Neuronal stem cell (in vitro differentiated cells): ENCODE data around the gene AUTS2.

Experiments used
- DNase-seq: peaks from one replicate; pipeline ENCODE4 v3.0.0-alpha.2; 2013; ENCODE audit warnings: low spot score
- H2AFZ ChIP-seq: one replicate; pipeline ENCODE4 v1.6.1; 2013; ENCODE audit warnings: mild to moderate bottlenecking, low read length, inconsistent platforms
- H2AK5ac ChIP-seq: 2 replicates; pipeline ENCODE4 v1.6.1; 2013; ENCODE audit warnings: low read depth, mild to moderate bottlenecking, inconsistent platforms, low read length, moderate library complexity, mixed read lengths
- H2BK120ac ChIP-seq: 2 replicates; pipeline ENCODE4 v1.6.1; 2013; ENCODE audit warnings: low read depth, mild to moderate bottlenecking, inconsistent platforms, low read length, moderate library complexity, mixed read lengths
- H2BK12ac ChIP-seq: one replicate; pipeline ENCODE4 v1.6.1; 2013; ENCODE audit warnings: low read length, inconsistent platforms
- H2BK15ac ChIP-seq: 2 replicates; pipeline ENCODE4 v1.6.1; 2013; ENCODE audit warnings: mild to moderate bottlenecking, low read length, inconsistent platforms, mixed read lengths
- H2BK5ac ChIP-seq: one replicate; pipeline ENCODE4 v1.6.1; 2013; ENCODE audit warnings: inconsistent platforms, mild to moderate bottlenecking, low read length, moderate library complexity
- H3K14ac ChIP-seq: one replicate; pipeline ENCODE4 v1.6.1; 2013; ENCODE audit warnings: low read length, inconsistent platforms
- H3K18ac ChIP-seq: 2 replicates; pipeline ENCODE4 v1.6.1; 2013; ENCODE audit warnings: low read length, inconsistent platforms
- H3K23ac ChIP-seq: 2 replicates; pipeline ENCODE4 v1.6.1; 2013; ENCODE audit warnings: low read depth, mild to moderate bottlenecking, mixed read lengths, low read length, inconsistent platforms; ENCODE audit not compliant: poor library complexity
- H3K27ac ChIP-seq: replicated peaks from 3 replicates; pipeline ENCODE4 v1.5.1; 2013; ENCODE audit warnings: low read length, inconsistent platforms
- H3K27me3 ChIP-seq, 3 experiments: 2 replicates each; pipeline ENCODE4 v1.6.1; 2013; ENCODE audit warnings: low read length in 3 of 3, mild to moderate bottlenecking in 2 of 3, inconsistent platforms in 1 of 3, low read depth in 1 of 3, mixed read lengths in 1 of 3, moderate library complexity in 1 of 3; ENCODE audit not compliant: control insufficient read depth in 3 of 3, insufficient read depth in 3 of 3
- H3K36me3 ChIP-seq, 2 donors: replicated peaks in 1 of 2; 2 replicates each; pipeline ENCODE4 v1.6.1; 2013; ENCODE audit warnings: low read length in 2 of 2; ENCODE audit not compliant: control insufficient read depth in 2 of 2, insufficient read depth in 2 of 2
- H3K4ac ChIP-seq: 2 replicates; pipeline ENCODE4 v1.6.1; 2013; ENCODE audit warnings: inconsistent platforms, mild to moderate bottlenecking, low read length, moderate library complexity
- H3K4me1 ChIP-seq, 2 donors: 1 replicate in 1 of 2; 2 replicates in 1 of 2; pipeline ENCODE4 v1.6.1; 2013; ENCODE audit warnings: low read length in 2 of 2, low read depth in 1 of 2; ENCODE audit not compliant: control insufficient read depth in 2 of 2, insufficient read depth in 1 of 2
- H3K4me2 ChIP-seq: one replicate; pipeline ENCODE4 v1.6.1; 2013; ENCODE audit warnings: mild to moderate bottlenecking, low read length, inconsistent platforms; ENCODE audit not compliant: insufficient read depth, poor library complexity, severe bottlenecking
- H3K4me3 ChIP-seq, 2 donors: 2 replicates each; pipeline ENCODE4 v1.5.1; 2013; ENCODE audit warnings: low read length in 2 of 2, mild to moderate bottlenecking in 2 of 2, inconsistent platforms in 1 of 2, moderate library complexity in 1 of 2
- H3K79me1 ChIP-seq: one replicate; pipeline ENCODE4 v1.6.1; 2013; ENCODE audit warnings: low read depth, mild to moderate bottlenecking, inconsistent platforms, low read length, moderate library complexity
- H3K9ac ChIP-seq: one replicate; pipeline ENCODE4 v1.6.1; 2013; ENCODE audit warnings: mild to moderate bottlenecking, low read depth, low read length, inconsistent platforms; ENCODE audit not compliant: poor library complexity
- H3K9me3 ChIP-seq, 2 donors: replicated peaks in 1 of 2; 2 replicates each; pipeline versions ENCODE3 to v1.6.1; 2013; ENCODE audit warnings: low read length in 2 of 2, mild to moderate bottlenecking in 2 of 2, inconsistent platforms in 1 of 2, low read depth in 1 of 2, mixed read lengths in 1 of 2, moderate library complexity in 1 of 2; ENCODE audit not compliant: control insufficient read depth in 2 of 2, insufficient read depth in 1 of 2
- H4K8ac ChIP-seq: one replicate; pipeline ENCODE4 v1.6.1; 2013; ENCODE audit warnings: low read depth, mild to moderate bottlenecking, inconsistent platforms, low read length, moderate library complexity
- H4K91ac ChIP-seq: one replicate; pipeline ENCODE4 v1.6.1; 2013; ENCODE audit warnings: low read length, low read depth, mild to moderate bottlenecking, inconsistent platforms; ENCODE audit not compliant: poor library complexity
- WGBS, 2 donors: extraction: QIAGEN DNeasy Blood & Tissue Kit; methylation state at CpG; one replicate each; pipeline ENCODE4 v1.1.7; 2013; ENCODE audit warnings: missing lambda C conversion rate in 2 of 2, mixed read lengths in 1 of 2; ENCODE audit not compliant: insufficient read length in 2 of 2, insufficient replicate concordance in 1 of 2; ENCODE audit errors: extremely low coverage in 2 of 2; 5-methylcytosine and 5-hydroxymethylcytosine counted together

AUTS2 gene

DNA sequence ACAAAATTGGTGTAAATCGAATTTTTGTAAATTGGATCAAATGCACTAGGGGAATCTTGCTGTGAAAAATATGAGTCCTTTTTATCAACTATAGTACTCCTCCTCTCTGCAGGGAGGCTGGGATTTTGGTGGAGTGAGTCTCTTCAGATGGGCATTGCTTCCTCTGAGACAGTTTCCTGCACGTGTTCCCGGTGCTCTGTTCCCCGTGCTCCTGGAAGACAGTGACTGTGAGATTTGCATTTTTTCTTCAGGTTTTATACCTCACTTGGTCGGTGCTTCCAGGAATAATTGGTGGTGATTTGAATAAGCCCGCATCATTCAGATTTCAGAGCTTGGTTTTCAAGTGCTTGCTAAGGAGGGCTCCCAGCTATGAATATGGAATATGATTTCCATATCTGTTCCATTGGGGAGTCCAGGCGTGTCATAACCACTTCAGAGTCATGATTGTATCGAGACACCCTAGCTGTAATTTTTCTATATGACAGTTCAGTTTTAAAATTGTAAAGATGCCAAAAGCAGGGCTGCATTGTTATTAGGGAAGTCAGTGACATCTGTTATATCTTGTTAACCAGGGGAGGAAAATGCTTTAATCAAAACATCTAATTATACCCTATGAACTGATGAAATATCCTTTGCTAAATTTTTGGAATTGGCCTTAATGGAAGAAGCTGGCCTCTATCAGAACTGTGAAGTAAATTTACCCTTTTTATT is 12.3 kb downstream of the AUTS2 start:
- H3K4me3 ChIP-seq: no peak overlapping the region

GRCh38 chr7:69612981-69613380 is 14.7 kb downstream of the AUTS2 start:
- no peak overlapping the region for H2BK120ac ChIP-seq
- no peak overlapping the region for H4K8ac ChIP-seq
- no peak overlapping the region for H2BK5ac ChIP-seq
- H3K4ac ChIP-seq: no peak overlapping the region
- H3K23ac ChIP-seq: no peak overlapping the region
- H3K4me3 ChIP-seq: no peak overlapping the region
- no peak overlapping the region for H3K4me2 ChIP-seq
- no peak overlapping the region for H3K14ac ChIP-seq
- no peak overlapping the region for H2BK12ac ChIP-seq
- H2AFZ ChIP-seq: no peak overlapping the region
- no peak for DNase-seq
- H3K9me3 ChIP-seq: no peaks in the 10 kb centered on the region
- WGBS, 2 donors: no CpG with 5 or more reads among the region's 3 CpGs
- H3K27me3 ChIP-seq: peaks cover 0 to 20% (median 0%) of the 10 kb centered on the region in 3 experiments
- no peak overlapping the region for H3K9ac ChIP-seq
- no peaks in the 10 kb centered on the region for H3K36me3 ChIP-seq
- peaks cover 4 to 12% of the 10 kb centered on the region in 2 donors for H3K4me1 ChIP-seq
- no peak overlapping the region for H3K18ac ChIP-seq
- H3K79me1 ChIP-seq: no peaks in the 10 kb centered on the region
- no peak overlapping the region for H2AK5ac ChIP-seq
- H3K27ac ChIP-seq: no peak overlapping the region
- no peak overlapping the region for H2BK15ac ChIP-seq
- no peak overlapping the region for H4K91ac ChIP-seq

More for the DNA sequence above, 12.3 kb downstream of the AUTS2 start:
- peaks cover 0 to 33% (median 0%) of the 10 kb centered on the region in 3 experiments for H3K27me3 ChIP-seq
- H2AFZ ChIP-seq: no peak overlapping the region
- H2BK15ac ChIP-seq: no peak overlapping the region
- H3K9ac ChIP-seq: no peak overlapping the region
- DNase-seq: no peak
- no peak overlapping the region for H2BK120ac ChIP-seq
- H2BK12ac ChIP-seq: no peak overlapping the region
- no CpG with 5 or more reads among the region's 8 CpGs for WGBS, 2 donors
- no peak overlapping the region for H3K18ac ChIP-seq
- no peak overlapping the region for H2BK5ac ChIP-seq
- no peak overlapping the region for H3K27ac ChIP-seq
- no peak overlapping the region for H3K14ac ChIP-seq
- H3K79me1 ChIP-seq: peaks cover 2% of the 10 kb centered on the region
- H3K4ac ChIP-seq: no peak overlapping the region
- H2AK5ac ChIP-seq: no peak overlapping the region
- H3K4me1 ChIP-seq: peaks cover 0 to 5% of the 10 kb centered on the region in 2 donors
- H3K36me3 ChIP-seq: no peaks in the 10 kb centered on the region
- H3K9me3 ChIP-seq: no peaks in the 10 kb centered on the region
- H3K4me2 ChIP-seq: no peak overlapping the region
- no peak overlapping the region for H3K23ac ChIP-seq
- H4K91ac ChIP-seq: no peak overlapping the region
- H4K8ac ChIP-seq: no peak overlapping the region

DNA sequence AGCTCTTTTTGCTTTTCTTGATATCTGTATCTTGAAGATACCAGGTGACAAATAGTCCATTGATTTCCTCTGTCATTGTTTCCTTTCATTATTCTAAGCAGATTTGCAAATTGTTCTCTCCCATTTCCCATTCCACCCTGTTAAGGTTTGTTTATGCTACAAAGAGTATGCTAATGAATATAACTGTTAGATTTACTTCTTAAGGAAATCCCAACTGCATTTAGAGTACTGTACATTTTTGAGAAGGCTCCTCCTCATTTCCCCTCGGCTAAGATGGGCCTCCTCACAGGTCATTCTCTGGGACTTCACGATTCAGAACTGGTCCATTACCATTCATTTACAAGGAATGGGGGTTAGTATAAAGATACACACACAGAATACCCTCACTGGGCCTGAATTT is 15.6 kb downstream of the AUTS2 start:
- Histone ChIP-seq H2AK5ac (no peak overlapping the region), H3K36me3 (no peaks in the 10 kb centered on the region), H4K8ac (no peak overlapping the region), H3K18ac (no peak overlapping the region), H3K4me2 (no peak overlapping the region), H2BK120ac (no peak overlapping the region), H2AFZ (no peak overlapping the region), H3K9ac (no peak overlapping the region), H3K23ac (no peak overlapping the region), H3K9me3 (no peaks in the 10 kb centered on the region), H3K27me3 (peaks cover 0 to 14% (median 0%) of the 10 kb centered on the region in 3 experiments), H2BK5ac (no peak overlapping the region), H2BK12ac (no peak overlapping the region), H4K91ac (no peak overlapping the region), H2BK15ac (no peak overlapping the region), H3K14ac (no peak overlapping the region), H3K79me1 (no peaks in the 10 kb centered on the region), H3K4ac (no peak overlapping the region), H3K4me3 (no peak overlapping the region), H3K27ac (no peak overlapping the region), H3K4me1 (peaks cover 4 to 12% of the 10 kb centered on the region in 2 donors)
- DNase-seq: no peak
- WGBS, 2 donors: no CpG with 5 or more reads among the region's 2 CpGs

DNA sequence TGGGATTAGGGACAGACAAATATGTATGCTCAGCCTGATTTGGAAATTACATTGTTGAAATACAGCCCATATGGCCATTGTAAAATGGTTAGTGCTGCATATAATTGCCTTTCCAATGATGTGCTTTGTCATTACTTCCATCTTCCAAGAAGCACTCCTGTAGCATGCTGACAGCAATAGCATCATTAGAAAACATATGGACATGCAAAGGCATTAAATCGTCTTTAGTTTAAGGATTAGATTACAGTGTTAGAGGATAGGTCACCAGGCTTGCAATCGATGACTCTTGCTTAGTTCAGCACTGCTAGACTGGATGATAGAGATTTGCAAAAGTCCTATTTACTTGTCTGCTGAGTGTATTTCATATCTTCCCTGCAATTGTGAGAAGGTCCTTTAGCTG is 17.4 kb downstream of the AUTS2 start:
- Histone ChIP-seq H3K79me1 (no peaks in the 10 kb centered on the region), H2AK5ac (no peak overlapping the region), H3K4ac (no peak overlapping the region), H2BK5ac (no peak overlapping the region), H3K4me3 (no peak overlapping the region), H2BK12ac (no peak overlapping the region), H4K8ac (no peak overlapping the region), H3K36me3 (no peaks in the 10 kb centered on the region), H4K91ac (no peak overlapping the region), H3K9ac (no peak overlapping the region), H3K27ac (no peak overlapping the region), H3K23ac (no peak overlapping the region), H3K14ac (no peak overlapping the region), H3K27me3 (peaks cover 0 to 5% (median 0%) of the 10 kb centered on the region in 3 experiments), H3K18ac (no peak overlapping the region), H3K4me2 (no peak overlapping the region), H2BK120ac (no peak overlapping the region), H2BK15ac (no peak overlapping the region), H2AFZ (no peak overlapping the region), H3K4me1 (peaks cover 4 to 15% of the 10 kb centered on the region in 2 donors), H3K9me3 (no peaks in the 10 kb centered on the region)
- WGBS, 2 donors: no CpG with 5 or more reads among the region's 2 CpGs
- DNase-seq: no peak
